HCT116 (cell line): ENCODE results near the gene INSYN2A. TPM values are rescaled to one million over a fixed set of nuclear protein-coding genes. Genes with fewer than 3 reads are reported as not detected.

ENCODE experiments used
- ATAC-seq: fragments of 200-7000 bp; cut with Tn5 transposase; 2 replicates; pipeline ENCODE4 v1.9.1; 2020; ENCODE audit warnings: mild to moderate bottlenecking, moderate library complexity
- BruUV-seq: library from RNA; stranded (reverse); fragments of 400-500 nt; replicated peaks from 2 replicates; lab custom pipeline; 2021; lab: Mats Ljungman, UMichigan
- CTCF ChIA-PET: fragments of 300-600 bp; sonication (Branson Sonifier 250); formaldehyde crosslinking; loops from one replicate; lab custom pipeline; 2021; ENCODE audit warnings: antibody characterized with exemption; lab: Charles Lee
- POLR2A ChIA-PET: fragments of 300-600, 350-600 bp; sonication (Branson Sonifier 250); formaldehyde crosslinking; loops from one replicate; lab custom pipeline; 2021; ENCODE audit warnings: antibody characterized with exemption; lab: Charles Lee
- RAD21 ChIA-PET, 2 experiments: fragments of 300-600 bp; sonication (Branson Sonifier 250); formaldehyde crosslinking; loops; one replicate each; lab custom pipeline; 2023; ENCODE audit warnings: low total read pairs in 2 of 2; ENCODE audit not compliant: uncharacterized antibody in 2 of 2, unreplicated experiment in 2 of 2, low non-redundant PET in 1 of 2; lab: Charles Lee
- DNase-seq: peaks from one replicate; pipeline ENCODE4 v3.0.0-alpha.2; 2010; ENCODE audit warnings: low read depth, low spot score
- H2AFZ ChIP-seq: fragments of 200-600 bp; shearing (Covaris generic), sonication (generic); 2 replicates; pipeline ENCODE4 v1.6.1; 2017; ENCODE audit warnings: low read depth, mixed run types, mixed read lengths, antibody characterized with exemption, low read length; ENCODE audit not compliant: poor library complexity, severe bottlenecking
- H3K27ac ChIP-seq: 2 replicates; pipeline ENCODE4 v1.5.1; 2012; ENCODE audit warnings: low read depth, low read length
- H3K27me3 ChIP-seq: fragments of 200-600 bp; sonication (generic); 2 replicates; pipeline ENCODE4 v1.6.1; 2016; ENCODE audit warnings: mixed run types, low read length, mixed read lengths; ENCODE audit not compliant: insufficient read depth
- H3K36me3 ChIP-seq, 2 experiments: fragments of 200-500 bp in 1 of 2; fragments of 200-600 bp in 1 of 2; sonication (Bioruptor generic) in 1 of 2; sonication (generic) in 1 of 2; 2 replicates each; pipeline versions ENCODE4 v1.5.1 to v1.6.1; 2014 to 2016; ENCODE audit warnings: low read length in 2 of 2, inconsistent platforms in 1 of 2, mixed read lengths in 1 of 2, mixed run types in 1 of 2; ENCODE audit not compliant: insufficient read depth in 2 of 2, control insufficient read depth in 1 of 2
- H3K4me1 ChIP-seq, 2 experiments: fragments of 200-600 bp in 1 of 2; sonication (generic) in 1 of 2; 2 replicates each; pipeline versions ENCODE4 v1.5.1 to v1.6.1; 2012 to 2017; ENCODE audit warnings: low read length in 2 of 2, inconsistent platforms in 1 of 2, mild to moderate bottlenecking in 1 of 2, mixed read lengths in 1 of 2, mixed run types in 1 of 2, moderate library complexity in 1 of 2; ENCODE audit not compliant: insufficient read depth in 2 of 2, control insufficient read depth in 1 of 2
- H3K4me2 ChIP-seq: fragments of 200-600 bp; sonication (generic); 2 replicates; pipeline ENCODE4 v1.6.1; 2017; ENCODE audit warnings: mixed run types, low read length, mixed read lengths
- H3K4me3 ChIP-seq, 2 experiments: fragments of 200-600 bp in 1 of 2; sonication (generic) in 1 of 2; replicated peaks in 1 of 2; 2 replicates each; pipeline ENCODE4 v1.5.1; 2011 to 2016; ENCODE audit warnings: low read length in 2 of 2, control low read depth in 1 of 2, low read depth in 1 of 2, mild to moderate bottlenecking in 1 of 2, mixed read lengths in 1 of 2, mixed run types in 1 of 2
- H3K79me2 ChIP-seq: fragments of 200-600 bp; sonication (generic); 2 replicates; pipeline ENCODE4 v1.6.1; 2017; ENCODE audit warnings: mild to moderate bottlenecking, mixed run types, low read length, moderate library complexity, mixed read lengths; ENCODE audit not compliant: insufficient read depth
- H3K9ac ChIP-seq: fragments of 200-600 bp; sonication (generic); 2 replicates; pipeline ENCODE4 v1.6.1; 2016; ENCODE audit warnings: low read length, mixed read lengths
- H3K9me2 ChIP-seq: fragments of 200-600 bp; sonication (generic), shearing (Covaris generic); 2 replicates; pipeline ENCODE4 v1.6.1; 2017; ENCODE audit warnings: mixed run types, mild to moderate bottlenecking, moderate library complexity; ENCODE audit not compliant: insufficient read depth
- H3K9me3 ChIP-seq, 2 experiments: fragments of 200-500 bp in 1 of 2; fragments of 200-600 bp in 1 of 2; sonication (Bioruptor generic) in 1 of 2; sonication (generic) in 1 of 2; 2 replicates each; pipeline ENCODE4 v1.6.1; 2014 to 2017; ENCODE audit warnings: low read length in 2 of 2, mixed read lengths in 2 of 2, inconsistent platforms in 1 of 2, low read depth in 1 of 2, mild to moderate bottlenecking in 1 of 2, mixed run types in 1 of 2, moderate library complexity in 1 of 2; ENCODE audit not compliant: control insufficient read depth in 1 of 2, insufficient read depth in 1 of 2
- H4K20me1 ChIP-seq: fragments of 200-600 bp; sonication (generic), shearing (Covaris generic); 2 replicates; pipeline ENCODE4 v1.6.1; 2017; ENCODE audit warnings: mixed run types, mild to moderate bottlenecking, moderate library complexity; ENCODE audit not compliant: insufficient read depth
- CTCF ChIP-seq, 3 experiments: fragments of 200-600 bp in 1 of 3; sonication (generic) in 1 of 3; IDR thresholded peaks in 2 of 3; conservative IDR thresholded peaks in 1 of 3; 2 replicates each; pipeline ENCODE4 v1.5.1; 2012 to 2017; ENCODE audit warnings: low read depth in 2 of 3, low read length in 2 of 3, antibody characterized with exemption in 1 of 3, borderline replicate concordance in 1 of 3, control low read depth in 1 of 3, mild to moderate bottlenecking in 1 of 3, mixed read lengths in 1 of 3, mixed run types in 1 of 3, moderate library complexity in 1 of 3; ENCODE audit not compliant: insufficient read depth in 1 of 3
- EGR1 ChIP-seq: IDR thresholded peaks from 2 replicates; pipeline ENCODE4 v1.6.1; 2012; ENCODE audit warnings: low read depth
- ELF1 ChIP-seq: IDR thresholded peaks from 2 replicates; pipeline ENCODE4 v1.6.1; 2012; ENCODE audit warnings: low read depth, borderline replicate concordance
- EZH2phosphoT487 ChIP-seq: fragments of 200-600 bp; IDR thresholded peaks from 2 replicates; pipeline ENCODE4 v1.6.1; 2018; ENCODE audit warnings: antibody characterized with exemption, borderline replicate concordance
- FOSL1 ChIP-seq: IDR thresholded peaks from 2 replicates; pipeline ENCODE4 v1.6.1; 2012; ENCODE audit warnings: low read depth
- MAX ChIP-seq: IDR thresholded peaks from 2 replicates; pipeline ENCODE4 v1.6.1; 2012
- POLR2A ChIP-seq: IDR thresholded peaks from 2 replicates; pipeline ENCODE4 v1.7.0; 2011; ENCODE audit warnings: borderline replicate concordance; ENCODE audit not compliant: insufficient read depth, insufficient read length; ENCODE audit errors: extremely low read depth
- POLR2AphosphoS5 ChIP-seq: IDR thresholded peaks from 2 replicates; pipeline ENCODE4 v1.6.1; 2011; ENCODE audit warnings: mild to moderate bottlenecking, low read depth, low read length, moderate library complexity
- SRF ChIP-seq: IDR thresholded peaks from 2 replicates; pipeline ENCODE4 v1.6.1; 2012; ENCODE audit warnings: low read depth
- YY1 ChIP-seq: IDR thresholded peaks from 2 replicates; pipeline ENCODE4 v1.6.1; 2011; ENCODE audit warnings: low read length, low read depth, moderate library complexity, mild to moderate bottlenecking; ENCODE audit not compliant: insufficient replicate concordance; ENCODE audit errors: extremely low read depth
- ZFX ChIP-seq: fragments of 450-650 bp; IDR thresholded peaks from 2 replicates; pipeline ENCODE4 v1.6.1; 2017
- ZNF274 ChIP-seq: fragments of 200-500 bp; sonication (Bioruptor generic); IDR thresholded peaks from 2 replicates; pipeline ENCODE4 v1.6.1; 2014; ENCODE audit warnings: mild to moderate bottlenecking, low read depth, low read length, inconsistent platforms
- intact Hi-C: fragments of 100-400 bp; cut with micrococcal nuclease; formaldehyde crosslinking; loops from 2 replicates; pipeline ENCODE4 v1.10.0; 2022
- total RNA-seq: library from RNA; stranded (reverse); gene quantifications from one replicate; pipeline ENCODE4 v1.2.1, GENCODE V29; 2021; ENCODE audit not compliant: unreplicated experiment

The INSYN2A gene
- total RNA-seq, 1 experiment from 2014 or later, result not detected

DNA sequence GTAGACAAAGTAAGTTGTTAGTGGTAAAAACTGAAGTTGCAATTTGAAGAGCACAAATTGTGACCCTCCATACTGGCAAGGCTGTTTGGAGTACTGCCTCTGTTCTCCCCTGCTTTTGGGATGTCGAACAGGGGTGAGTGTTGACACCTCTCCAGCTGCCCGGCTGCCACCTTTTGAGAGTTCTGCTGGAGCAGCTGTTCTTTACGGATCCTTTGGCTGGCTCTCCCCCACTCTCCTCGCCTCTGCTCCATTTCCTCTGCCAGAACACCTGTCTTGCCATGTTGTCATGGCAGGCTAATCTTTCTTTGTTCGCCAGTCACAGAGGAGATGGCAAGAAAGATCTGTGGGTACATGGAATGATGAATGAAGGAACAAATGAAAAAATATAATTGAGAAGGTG is 34.9 kb downstream of the INSYN2A start:
- H2AFZ ChIP-seq, result no peak overlapping the region
- no peaks in the 10 kb centered on the region for H3K27me3 ChIP-seq
- no TSS peak for BruUV-seq
- H3K9ac ChIP-seq, result no peak overlapping the region
- H3K4me2 ChIP-seq, result no peak overlapping the region
- peaks cover 4% of the 10 kb centered on the region; the same call in 1 of the 2 replicates for H4K20me1 ChIP-seq
- CTCF ChIA-PET, result no interaction called here
- no peak overlapping the region for H3K4me3 ChIP-seq
- ATAC-seq, result no peak
- no peaks in the 10 kb centered on the region for H3K36me3 ChIP-seq
- no peaks in the 10 kb centered on the region for H3K79me2 ChIP-seq
- TF ChIP-seq ZFX (no peak), MAX (no peak), EGR1 (no peak), FOSL1 (no peak), EZH2phosphoT487 (no peak)
- no peaks in the 10 kb centered on the region for H3K9me3 ChIP-seq
- H3K27ac ChIP-seq, result no peak overlapping the region
- intact Hi-C loops, result no loop called here
- H3K9me2 ChIP-seq, result no peaks in the 10 kb centered on the region
- RAD21 ChIA-PET, result no interaction called here
- DNase-seq, result no peak
- no peaks in the 10 kb centered on the region for H3K4me1 ChIP-seq
- POLR2A ChIA-PET, result no interaction called here

- RAD21 ChIA-PET, result no interaction called here
- Histone ChIP-seq H3K4me2 (no peak overlapping the region), H3K4me3 (no peak overlapping the region), H3K9me3 (no peaks in the 10 kb centered on the region), H3K36me3 (no peaks in the 10 kb centered on the region), H3K9ac (no peak overlapping the region), H3K27me3 (no peaks in the 10 kb centered on the region), H2AFZ (no peak overlapping the region), H4K20me1 (peaks cover 4% of the 10 kb centered on the region; the same call in 1 of the 2 replicates), H3K27ac (no peak overlapping the region), H3K79me2 (no peaks in the 10 kb centered on the region), H3K9me2 (no peaks in the 10 kb centered on the region), H3K4me1 (no peaks in the 10 kb centered on the region)
- intact Hi-C loops, result no loop called here
- ATAC-seq (no peak), DNase-seq (no peak)
- POLR2A ChIA-PET, result no interaction called here
- CTCF ChIA-PET, result no interaction called here
- no TSS peak for BruUV-seq
- no peak for TF ChIP-seq ELF1
- no peak for TF ChIP-seq YY1
- no peak for TF ChIP-seq SRF
- TF ChIP-seq FOSL1, result no peak
- TF ChIP-seq ZNF274, result no peak
- no peak for TF ChIP-seq ZFX
- TF ChIP-seq POLR2A, result no peak
- no peak for TF ChIP-seq CTCF (IDR thresholded peaks at IDR 0.05 in 2 of 3, conservative IDR thresholded peaks at IDR 0.05 in 1 of 3; ENCODE audit: borderline replicate concordance in 1 of 3, insufficient read depth in 1 of 3, low read depth in 2 of 3, low read length in 2 of 3)
- no peak for TF ChIP-seq POLR2AphosphoS5
Measured at GRCh38 chr10:127159648-127160245, 36.6 kb downstream of the INSYN2A start.
